Measurements from ENCODE around the gene XPC.

GRCh38 chr3:14157951-14158350, 20.4 kb downstream of the XPC start:
- TF ChIP-seq, protein P1, sequence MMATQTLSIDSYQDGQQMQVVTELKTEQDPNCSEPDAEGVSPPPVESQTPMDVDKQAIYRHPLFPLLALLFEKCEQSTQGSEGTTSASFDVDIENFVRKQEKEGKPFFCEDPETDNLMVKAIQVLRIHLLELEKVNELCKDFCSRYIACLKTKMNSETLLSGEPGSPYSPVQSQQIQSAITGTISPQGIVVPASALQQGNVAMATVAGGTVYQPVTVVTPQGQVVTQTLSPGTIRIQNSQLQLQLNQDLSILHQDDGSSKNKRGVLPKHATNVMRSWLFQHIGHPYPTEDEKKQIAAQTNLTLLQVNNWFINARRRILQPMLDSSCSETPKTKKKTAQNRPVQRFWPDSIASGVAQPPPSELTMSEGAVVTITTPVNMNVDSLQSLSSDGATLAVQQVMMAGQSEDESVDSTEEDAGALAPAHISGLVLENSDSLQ (IDR thresholded peaks at IDR 0.05): no peak
- no peak for TF ChIP-seq SP1 (IDR thresholded peaks at IDR 0.05)
- no peak for TF ChIP-seq ZNF384 (IDR thresholded peaks at IDR 0.05)
- no peak for TF ChIP-seq SUZ12 (IDR thresholded peaks at IDR 0.05)
- no peak for TF ChIP-seq FOXM1 (IDR thresholded peaks at IDR 0.05; ENCODE audit: borderline replicate concordance)
- TF ChIP-seq LEF1 (IDR thresholded peaks at IDR 0.05; ENCODE audit: borderline replicate concordance): no peak
- TF ChIP-seq BHLHE40 (IDR thresholded peaks at IDR 0.05; ENCODE audit: borderline replicate concordance): no peak
- no peak for TF ChIP-seq TARDBP (IDR thresholded peaks at IDR 0.05)
- no peak for TF ChIP-seq FOXA1 (IDR thresholded peaks at IDR 0.05)
- no peak for TF ChIP-seq ARNT (IDR thresholded peaks at IDR 0.05)
- no peak for TF ChIP-seq NFRKB (IDR thresholded peaks at IDR 0.05)
- TF ChIP-seq CTBP1 (IDR thresholded peaks at IDR 0.05; ENCODE audit: borderline replicate concordance): no peak
- TF ChIP-seq HDGF (IDR thresholded peaks at IDR 0.05; ENCODE audit: borderline replicate concordance): no peak
- TF ChIP-seq FOXK2 (IDR thresholded peaks at IDR 0.05): no peak

All from HEK293T (cell line).